A673 (cell line): Measurements from ENCODE around the gene GRIK1. TPM values are rescaled to one million over a fixed set of nuclear protein-coding genes. Genes with fewer than 3 reads are reported as not detected.

Source experiments
- BruUV-seq: library from RNA; stranded (reverse); fragments of 400-500 nt; replicated peaks from 2 replicates; lab custom pipeline; 2021; lab: Mats Ljungman, UMichigan
- CTCF ChIA-PET: fragments of 300-600 bp; sonication (Branson Sonifier 250); formaldehyde crosslinking; loops from one replicate; lab custom pipeline; 2022; ENCODE audit warnings: antibody characterized with exemption; lab: Charles Lee
- POLR2A ChIA-PET: fragments of 300-600 bp; sonication (Branson Sonifier 250); formaldehyde crosslinking; loops from one replicate; lab custom pipeline; 2022; ENCODE audit warnings: antibody characterized with exemption; ENCODE audit not compliant: low non-redundant PET; lab: Charles Lee
- DNase-seq: peaks from one replicate; pipeline ENCODE4 v3.0.0-alpha.2; 2015; ENCODE audit warnings: low spot score
- H3K27ac ChIP-seq: fragments of 200-600 bp; sonication (generic); 2 replicates; pipeline ENCODE4 v1.5.1; 2016; ENCODE audit warnings: mixed run types, low read depth, mild to moderate bottlenecking, mixed read lengths, antibody characterized with exemption, low read length; ENCODE audit not compliant: poor library complexity, severe bottlenecking
- H3K27me3 ChIP-seq: fragments of 200-600 bp; sonication (generic); replicated peaks from 2 replicates; pipeline ENCODE4 v1.6.1; 2017; ENCODE audit warnings: mixed run types, low read depth, mild to moderate bottlenecking, mixed read lengths, antibody characterized with exemption, low read length; ENCODE audit not compliant: insufficient read depth, poor library complexity
- H3K36me3 ChIP-seq: fragments of 200-600 bp; sonication (generic); 2 replicates; pipeline ENCODE4 v1.6.1; 2016; ENCODE audit warnings: mixed run types, mild to moderate bottlenecking, mixed read lengths, antibody characterized with exemption, low read length; ENCODE audit not compliant: insufficient read depth, poor library complexity, severe bottlenecking
- H3K4me1 ChIP-seq: fragments of 200-600 bp; sonication (generic); 2 replicates; pipeline ENCODE4 v1.6.1; 2017; ENCODE audit warnings: mixed run types, mild to moderate bottlenecking, mixed read lengths, antibody characterized with exemption, low read length; ENCODE audit not compliant: insufficient read depth, poor library complexity, severe bottlenecking
- H3K4me3 ChIP-seq: fragments of 200-600 bp; sonication (generic); 2 replicates; pipeline ENCODE4 v1.5.1; 2016; ENCODE audit warnings: low read depth, mixed run types, mild to moderate bottlenecking, mixed read lengths, low read length; ENCODE audit not compliant: poor library complexity, severe bottlenecking
- H3K9me3 ChIP-seq: fragments of 200-600 bp; sonication (generic); 2 replicates; pipeline ENCODE4 v1.6.1; 2016; ENCODE audit warnings: mixed run types, low read depth, mild to moderate bottlenecking, mixed read lengths, antibody characterized with exemption, low read length; ENCODE audit not compliant: poor library complexity, severe bottlenecking
- CTCF ChIP-seq: fragments of 300-800, 200-600 bp; sonication (generic); conservative IDR thresholded peaks from 2 replicates; pipeline ENCODE4 v1.5.1; 2017; ENCODE audit warnings: low read depth, mild to moderate bottlenecking, antibody characterized with exemption, low read length, moderate library complexity, mixed read lengths
- EZH2 ChIP-seq: fragments of 200-600 bp; sonication (generic); IDR thresholded peaks from 2 replicates; pipeline ENCODE4 v1.6.1; 2017; ENCODE audit warnings: borderline replicate concordance, low read depth, mild to moderate bottlenecking, mixed read lengths, antibody characterized with exemption, low read length; ENCODE audit not compliant: poor library complexity, severe bottlenecking
- intact Hi-C: fragments of 100-400 bp; cut with micrococcal nuclease; formaldehyde crosslinking; loops from one replicate; pipeline ENCODE4 v1.10.0; 2022; ENCODE audit not compliant: unreplicated experiment
- total RNA-seq: library from RNA; stranded (reverse); gene quantifications from 2 replicates; pipeline ENCODE4 v1.2.3, GENCODE V29; 2021

The GRIK1 gene
- total RNA-seq, 1 experiment from 2014 or later = 0.67 TPM

GRCh38 chr21:29511096-29511495, 428.7 kb downstream of the GRIK1 start:
- Histone ChIP-seq H3K4me3 (no peak overlapping the region), H3K36me3 (no peaks in the 10 kb centered on the region), H3K4me1 (no peaks in the 10 kb centered on the region), H3K27me3 (no peaks in the 10 kb centered on the region), H3K27ac (no peak overlapping the region), H3K9me3 (peaks cover 16% of the 10 kb centered on the region)
- no peak for TF ChIP-seq EZH2
- TF ChIP-seq CTCF = no peak
- no TSS peak for BruUV-seq
- POLR2A ChIA-PET = no interaction called here
- CTCF ChIA-PET = no interaction called here
- no peak for DNase-seq
- intact Hi-C loops = no loop called here

GRCh38 chr21:29509121-29509520, 430.7 kb downstream of the GRIK1 start:
- Histone ChIP-seq H3K9me3 (peaks cover 3% of the 10 kb centered on the region), H3K27ac (no peak overlapping the region), H3K36me3 (no peaks in the 10 kb centered on the region), H3K27me3 (no peaks in the 10 kb centered on the region), H3K4me1 (no peaks in the 10 kb centered on the region), H3K4me3 (no peak overlapping the region)
- CTCF ChIA-PET = no interaction called here
- no peak for TF ChIP-seq CTCF
- BruUV-seq = no TSS peak
- intact Hi-C loops = no loop called here
- POLR2A ChIA-PET = no interaction called here
- no peak for DNase-seq

- intact Hi-C loops = no loop called here
- Histone ChIP-seq H3K9me3 (no peaks in the 10 kb centered on the region), H3K27ac (no peak overlapping the region), H3K4me1 (no peaks in the 10 kb centered on the region), H3K27me3 (no peaks in the 10 kb centered on the region), H3K4me3 (no peak overlapping the region), H3K36me3 (no peaks in the 10 kb centered on the region)
- TF ChIP-seq EZH2 (no peak), CTCF (no peak)
- no peak for DNase-seq
- BruUV-seq = no TSS peak
- POLR2A ChIA-PET = no interaction called here
- CTCF ChIA-PET = no interaction called here
Observed at GRCh38 chr21:29508301-29508700, 431.5 kb downstream of the GRIK1 start.
